T-cell (primary cell): Measurements from ENCODE around the gene INSC. TPM values are rescaled to one million over a fixed set of nuclear protein-coding genes. Genes with fewer than 3 reads are reported as not detected.

Experiments
- ATAC-seq, 4 experiments: fragments of 200-7000 bp in 3 of 4; fragments of 150-1000 bp in 1 of 4; cut with Tn5 transposase; replicated peaks in 1 of 4; 1 replicate in 3 of 4; 2 replicates in 1 of 4; pipeline ENCODE4 v1.10.0; 2021; ENCODE audit warnings: moderate library complexity in 3 of 4, mild to moderate bottlenecking in 2 of 4, moderate number of reproducible peaks in 1 of 4
- CTCF ChIA-PET, 2 donors: fragments of 300-600 bp; sonication (Branson Sonifier 250); formaldehyde crosslinking; loops; one replicate each; lab custom pipeline; 2022; ENCODE audit warnings: antibody characterized with exemption in 2 of 2; lab: Charles Lee
- POLR2A ChIA-PET, 2 donors: fragments of 300-600 bp; sonication (Branson Sonifier 250); formaldehyde crosslinking; loops; one replicate each; lab custom pipeline; 2022; ENCODE audit warnings: antibody characterized with exemption in 2 of 2; lab: Charles Lee
- DNase-seq, 35 experiments: peaks; one replicate each; pipeline versions ENCODE4 v3.0.0 to v3.0.0-alpha.2; 2013 to 2023
- H3K27ac ChIP-seq: one replicate; pipeline ENCODE4 v1.5.1; 2013; ENCODE audit warnings: low read length
- H3K27me3 ChIP-seq, 2 experiments: replicated peaks in 1 of 2; 1 replicate in 1 of 2; 2 replicates in 1 of 2; pipeline versions ENCODE4 v1.6.1 to v1.7.0; 2013; ENCODE audit warnings: low read length in 1 of 2, mixed read lengths in 1 of 2; ENCODE audit not compliant: control insufficient read depth in 2 of 2, insufficient read depth in 2 of 2; ENCODE audit errors: extremely low read depth in 1 of 2
- H3K36me3 ChIP-seq, 2 donors: 1 replicate in 1 of 2; 2 replicates in 1 of 2; pipeline versions ENCODE4 v1.6.1 to v1.7.0; 2013; ENCODE audit warnings: low read length in 1 of 2; ENCODE audit not compliant: control insufficient read depth in 2 of 2, insufficient read depth in 1 of 2; ENCODE audit errors: extremely low read depth in 1 of 2
- H3K4me1 ChIP-seq, 2 experiments: 1 replicate in 1 of 2; 2 replicates in 1 of 2; pipeline versions ENCODE4 v1.6.1 to v1.7.0; 2013; ENCODE audit warnings: low read length in 2 of 2, mixed read lengths in 1 of 2; ENCODE audit not compliant: insufficient read depth in 2 of 2, control insufficient read depth in 1 of 2; ENCODE audit errors: extremely low read depth in 1 of 2
- H3K4me3 ChIP-seq, 2 donors: 1 replicate in 1 of 2; 2 replicates in 1 of 2; pipeline versions ENCODE4 v1.5.1 to v1.7.0; 2013; ENCODE audit warnings: mild to moderate bottlenecking in 2 of 2, low read length in 1 of 2, moderate library complexity in 1 of 2; ENCODE audit not compliant: control insufficient read depth in 1 of 2; ENCODE audit errors: extremely low read depth in 1 of 2
- H3K9me3 ChIP-seq: 2 replicates; pipeline ENCODE4 v1.7.0; 2013
- H3K27ac Mint-ChIP-seq, 2 donors: one replicate each; pipeline ENCODE4 v1.8.0; 2020 to 2021; ENCODE audit warnings: mild to moderate bottlenecking in 2 of 2, mixed read lengths in 2 of 2
- H3K27me3 Mint-ChIP-seq, 2 donors: one replicate each; pipeline ENCODE4 v1.8.0; 2021 to 2022; ENCODE audit warnings: mixed read lengths in 2 of 2
- H3K36me3 Mint-ChIP-seq: one replicate; pipeline ENCODE4 v1.8.0; 2021; ENCODE audit warnings: mixed read lengths
- H3K4me1 Mint-ChIP-seq, 3 donors: one replicate each; pipeline ENCODE4 v1.8.0; 2020 to 2022; ENCODE audit warnings: mixed read lengths in 3 of 3, mild to moderate bottlenecking in 1 of 3
- H3K4me3 Mint-ChIP-seq, 3 donors: one replicate each; pipeline ENCODE4 v1.8.0; 2020 to 2022; ENCODE audit warnings: mild to moderate bottlenecking in 3 of 3, mixed read lengths in 3 of 3, moderate library complexity in 3 of 3
- H3K9me3 Mint-ChIP-seq, 3 donors: one replicate each; pipeline ENCODE4 v1.8.0; 2020 to 2022; ENCODE audit warnings: mixed read lengths in 3 of 3
- WGBS: methylation state at CpG from one replicate; pipeline ENCODE4 v1.1.5; 2013; ENCODE audit warnings: missing lambda C conversion rate; ENCODE audit not compliant: insufficient coverage; 5-methylcytosine and 5-hydroxymethylcytosine counted together
- total RNA-seq, 35 experiments: library from RNA in 6 of 35; stranded (reverse) in 6 of 35; fragments of 120-200 nt in 1 of 35; gene quantifications; one replicate each; pipeline versions ENCODE4 v1.2.1 to v1.2.4 and lab custom pipeline; 2013 to 2026

INSC gene
- total RNA-seq, 5 donors from 2014 or later (not counting 1 experiment from before 2014, with no cell fraction given), result 0.44 to 0.53 TPM; not detected in 3

GRCh38 chr11:15073361-15074205 lies 41.1 kb upstream of the INSC start, which contains the start of gene CALCB:
Gene CALCB (plus strand): TSS chr11:15073593. CDS start chr11:15074719, 1,126 bp downstream.
- peaks cover 15 to 28% of the 10 kb centered on the region in 2 donors for H3K27me3 Mint-ChIP-seq
- peak within 1 kb of the TSS; percentile 41 to 60 for H3K4me3 ChIP-seq
- ATAC-seq, result peak in 1 of 4 experiments; percentile 7
- ChIA-PET POLR2A (interaction anchor here in 1 of 2 donors (0.7 kb wide), 1 partner anchor 183 kb away, joined by 3 read pairs; no protein-coding TSS in a partner anchor), CTCF (interaction anchor here (0.5 to 4.6 kb wide), 6 partner anchors 11 to 570 kb away, joined by 3 to 50 read pairs (median 6); no protein-coding TSS in a partner anchor)
- peaks cover 1 to 16% (median 2%) of the 10 kb centered on the region in 3 donors for H3K9me3 Mint-ChIP-seq
- no peaks in the 10 kb centered on the region for H3K9me3 ChIP-seq
- no peaks in the 10 kb centered on the region for H3K36me3 Mint-ChIP-seq
- WGBS, result 8% methylated on average over 53 of the region's 60 CpGs
- peak in 8 of 35 experiments; percentile 6 to 26 (median 14) for DNase-seq
- H3K27ac Mint-ChIP-seq, result no peak within 1 kb of the TSS
- peaks cover 16 to 22% (median 19%) of the 10 kb centered on the region in 3 donors for H3K4me1 Mint-ChIP-seq
- no peak within 1 kb of the TSS for H3K27ac ChIP-seq
- H3K36me3 ChIP-seq, result no peaks in the 10 kb centered on the region
- peaks cover 3 to 23% of the 10 kb centered on the region in 2 experiments for H3K4me1 ChIP-seq
- H3K27me3 ChIP-seq, result peaks cover 0 to 38% of the 10 kb centered on the region in 2 experiments
- peak within 1 kb of the TSS; percentile 74 to 82 (median 78) for H3K4me3 Mint-ChIP-seq

- no peaks in the 10 kb centered on the region for H3K9me3 ChIP-seq
- peaks cover 15 to 28% of the 10 kb centered on the region in 2 donors for H3K27me3 Mint-ChIP-seq
- H3K4me3 ChIP-seq, result peak overlapping the region; percentile 41 to 60
- ChIA-PET POLR2A (no interaction called here), CTCF (interaction anchor here (0.6 to 4.6 kb wide), 11 partner anchors 10 to 792 kb away, joined by 3 to 50 read pairs (median 5); no protein-coding TSS in a partner anchor)
- peaks cover 0 to 38% of the 10 kb centered on the region in 2 experiments for H3K27me3 ChIP-seq
- WGBS, result 11% methylated on average over 24 of the region's 33 CpGs
- no peaks in the 10 kb centered on the region for H3K36me3 Mint-ChIP-seq
- peak; percentile 53 to 84 (median 74) for DNase-seq
- H3K9me3 Mint-ChIP-seq, result peaks cover 0 to 7% (median 0%) of the 10 kb centered on the region in 3 donors
- no peak overlapping the region for H3K27ac Mint-ChIP-seq
- H3K4me3 Mint-ChIP-seq, result peak overlapping the region; percentile 74 to 82 (median 78)
- peaks cover 16 to 22% (median 19%) of the 10 kb centered on the region in 3 donors for H3K4me1 Mint-ChIP-seq
- no peaks in the 10 kb centered on the region for H3K36me3 ChIP-seq
- H3K4me1 ChIP-seq, result peaks cover 3 to 23% of the 10 kb centered on the region in 2 experiments
- peak; percentile 82 to 93 (median 86) for ATAC-seq
- H3K27ac ChIP-seq, result no peak overlapping the region
These were observed 40.2 kb upstream of the INSC start for GRCh38 chr11:15074206-15075161.

- POLR2A ChIA-PET, result no interaction called here
- Histone ChIP-seq H3K9me3 (no peaks in the 10 kb centered on the region), H3K36me3 (no peaks in the 10 kb centered on the region), H3K27ac (no peak overlapping the region), H3K4me3 (peak overlapping the region in 1 of 2 donors; percentile 41), H3K4me1 (peaks cover 3 to 23% of the 10 kb centered on the region in 2 experiments), H3K27me3 (peaks cover 0 to 38% of the 10 kb centered on the region in 2 experiments)
- no peak overlapping the region for H3K27ac Mint-ChIP-seq
- WGBS, result 42% methylated on average over 2 of the region's 4 CpGs
- peaks cover 16 to 22% (median 19%) of the 10 kb centered on the region in 3 donors for H3K4me1 Mint-ChIP-seq
- DNase-seq (no peak), ATAC-seq (no peak)
- peaks cover 0 to under 1% (median 0%) of the 10 kb centered on the region in 3 donors for H3K9me3 Mint-ChIP-seq
- H3K4me3 Mint-ChIP-seq, result peak overlapping the region; percentile 74 to 82 (median 78)
- H3K27me3 Mint-ChIP-seq, result peaks cover 15 to 28% of the 10 kb centered on the region in 2 donors
- H3K36me3 Mint-ChIP-seq, result no peaks in the 10 kb centered on the region
- CTCF ChIA-PET, result interaction anchor here (0.6 to 4.6 kb wide), 11 partner anchors 9 to 793 kb away, joined by 3 to 50 read pairs (median 5); no protein-coding TSS in a partner anchor
These were observed 39.6 kb upstream of the INSC start for GRCh38 chr11:15075162-15075526.

GRCh38 chr11:15091175-15091574 lies 23.5 kb upstream of the INSC start:
- Mint-ChIP-seq H3K36me3 (no peaks in the 10 kb centered on the region), H3K27me3 (peaks cover 23 to 25% of the 10 kb centered on the region in 2 donors), H3K4me3 (no peak overlapping the region), H3K27ac (no peak overlapping the region), H3K9me3 (peaks cover 0 to 6% (median 0%) of the 10 kb centered on the region in 3 donors), H3K4me1 (no peaks in the 10 kb centered on the region)
- H3K9me3 ChIP-seq, result no peaks in the 10 kb centered on the region
- no peaks in the 10 kb centered on the region for H3K36me3 ChIP-seq
- no peak overlapping the region for H3K27ac ChIP-seq
- H3K27me3 ChIP-seq, result peaks cover 0 to 6% of the 10 kb centered on the region in 2 experiments
- DNase-seq, result no peak
- no peaks in the 10 kb centered on the region for H3K4me1 ChIP-seq
- no peak for ATAC-seq
- ChIA-PET CTCF (interaction anchor here (0.6 to 1.3 kb wide), 3 partner anchors 9 to 22 kb away, joined by 3 to 4 read pairs (median 4); no protein-coding TSS in a partner anchor), POLR2A (no interaction called here)
- H3K4me3 ChIP-seq, result no peak overlapping the region

GRCh38 chr11:15091625-15092024 lies 23.1 kb upstream of the INSC start:
- DNase-seq (no peak), ATAC-seq (no peak)
- Mint-ChIP-seq H3K27me3 (peaks cover 21 to 28% of the 10 kb centered on the region in 2 donors), H3K9me3 (peaks cover 0 to 6% (median 0%) of the 10 kb centered on the region in 3 donors), H3K27ac (no peak overlapping the region), H3K36me3 (no peaks in the 10 kb centered on the region), H3K4me3 (no peak overlapping the region), H3K4me1 (no peaks in the 10 kb centered on the region)
- Histone ChIP-seq H3K4me3 (no peak overlapping the region), H3K9me3 (no peaks in the 10 kb centered on the region), H3K27ac (no peak overlapping the region), H3K4me1 (no peaks in the 10 kb centered on the region), H3K27me3 (peaks cover 0 to 10% of the 10 kb centered on the region in 2 experiments), H3K36me3 (no peaks in the 10 kb centered on the region)
- CTCF ChIA-PET, result interaction anchor here (0.6 to 1.3 kb wide), 4 partner anchors 9 to 21 kb away, joined by 3 to 4 read pairs (median 4); no protein-coding TSS in a partner anchor
- POLR2A ChIA-PET, result no interaction called here
- 56% methylated on average over 1 of the region's 1 CpG for WGBS
